Measurements from ENCODE around the gene CHAF1B.
"Not testable (repeated sequence)": the region's sequence is repeated elsewhere in the genome, so short reads cannot be mapped to it uniquely, and the experiment has no call there.

Gene CHAF1B

GRCh38 chr21:36377391-36377842 lies 7.8 kb upstream of the CHAF1B start:
- no peak for TF ChIP-seq POLR2A (IDR thresholded peaks at IDR 0.05; ENCODE audit: low read length)
- DNase-seq = no peak

- TF ChIP-seq GATA1 (IDR thresholded peaks at IDR 0.05; ENCODE audit: low read depth, low read length) (no peak), POLR2A (IDR thresholded peaks at IDR 0.05; ENCODE audit: low read length) (no peak)
Measured at GRCh38 chr21:36379251-36379650, 5.9 kb upstream of the CHAF1B start.

GRCh38 chr21:36381841-36382589 lies 3.2 kb upstream of the CHAF1B start:
- DNase-seq = peak in 1 of 2 experiments; percentile 24
- no peak for TF ChIP-seq GATA1 (IDR thresholded peaks at IDR 0.05; ENCODE audit: low read depth, low read length)
- no peak for TF ChIP-seq POLR2A (IDR thresholded peaks at IDR 0.05; ENCODE audit: low read length)

More at GRCh38 chr21:36379251-36379650, 5.9 kb upstream of the CHAF1B start:
- peak in 1 of 2 experiments; percentile 18 for DNase-seq

GRCh38 chr21:36382722-36383121 lies 2.5 kb upstream of the CHAF1B start:
- not testable (repeated sequence) for DNase-seq

- TF ChIP-seq GATA1 (IDR thresholded peaks at IDR 0.05; ENCODE audit: low read depth, low read length) (no peak), POLR2A (IDR thresholded peaks at IDR 0.05; ENCODE audit: low read length) (no peak)
- DNase-seq = no peak
Measured at GRCh38 chr21:36384885-36385232, 333 bp upstream of the CHAF1B start.

- TF ChIP-seq POLR2A (IDR thresholded peaks at IDR 0.05; ENCODE audit: low read length) (no peak), GATA1 (IDR thresholded peaks at IDR 0.05; ENCODE audit: low read depth, low read length) (no peak)
- DNase-seq = peak in 1 of 2 experiments; percentile 46
Measured at GRCh38 chr21:36386031-36386642, 945 bp downstream of the CHAF1B start.

- DNase-seq = no peak
- no peak for TF ChIP-seq GATA1 (IDR thresholded peaks at IDR 0.05; ENCODE audit: low read depth, low read length)
- no peak for TF ChIP-seq POLR2A (IDR thresholded peaks at IDR 0.05; ENCODE audit: low read length)
Measured at GRCh38 chr21:36388096-36388495, 2.9 kb downstream of the CHAF1B start.

- no peak for DNase-seq
- no peak for TF ChIP-seq GATA1 (IDR thresholded peaks at IDR 0.05; ENCODE audit: low read depth, low read length)
- TF ChIP-seq POLR2A (IDR thresholded peaks at IDR 0.05; ENCODE audit: low read length) = no peak
Measured at GRCh38 chr21:36388835-36389234, 3.6 kb downstream of the CHAF1B start.

GRCh38 chr21:36391649-36392048 lies 6.5 kb downstream of the CHAF1B start:
- not testable (repeated sequence) for DNase-seq

GRCh38 chr21:36395353-36396111 lies 10.3 kb downstream of the CHAF1B start:
- DNase-seq = no peak
- no peak for TF ChIP-seq GATA1 (IDR thresholded peaks at IDR 0.05; ENCODE audit: low read depth, low read length)
- TF ChIP-seq POLR2A (IDR thresholded peaks at IDR 0.05; ENCODE audit: low read length) = no peak

- no peak for DNase-seq
- no peak for TF ChIP-seq GATA1 (IDR thresholded peaks at IDR 0.05; ENCODE audit: low read depth, low read length)
- no peak for TF ChIP-seq POLR2A (IDR thresholded peaks at IDR 0.05; ENCODE audit: low read length)
Measured at GRCh38 chr21:36396325-36396724, 11.1 kb downstream of the CHAF1B start.

- no peak for TF ChIP-seq GATA1 (IDR thresholded peaks at IDR 0.05; ENCODE audit: low read depth, low read length)
- no peak for TF ChIP-seq POLR2A (IDR thresholded peaks at IDR 0.05; ENCODE audit: low read length)
Measured at GRCh38 chr21:36396971-36397370, 11.8 kb downstream of the CHAF1B start.

GRCh38 chr21:36397606-36398005 lies 12.4 kb downstream of the CHAF1B start:
- DNase-seq = no peak
- no peak for TF ChIP-seq POLR2A (IDR thresholded peaks at IDR 0.05; ENCODE audit: low read length)
- no peak for TF ChIP-seq GATA1 (IDR thresholded peaks at IDR 0.05; ENCODE audit: low read depth, low read length)

More at GRCh38 chr21:36396971-36397370, 11.8 kb downstream of the CHAF1B start:
- DNase-seq = peak in 1 of 2 experiments; percentile 30

- not testable (repeated sequence) for DNase-seq
Measured at GRCh38 chr21:36399736-36400135, 14.5 kb downstream of the CHAF1B start.

GRCh38 chr21:36400719-36401118 lies 15.5 kb downstream of the CHAF1B start:
- TF ChIP-seq POLR2A (IDR thresholded peaks at IDR 0.05; ENCODE audit: low read length) = no peak
- TF ChIP-seq GATA1 (IDR thresholded peaks at IDR 0.05; ENCODE audit: low read depth, low read length) = no peak

More at GRCh38 chr21:36400719-36401118, 15.5 kb downstream of the CHAF1B start:
- no peak for DNase-seq

Data from erythroblast (primary cell).